Activated B cell treated with CpG ODN at 0.5 μM for 24 hours (primary cell): ENCODE measurements around the gene UBE2N. TPM values are rescaled to one million over a fixed set of nuclear protein-coding genes. Genes with fewer than 3 reads are reported as not detected.
"Not testable (repeated sequence)": the region's sequence is repeated elsewhere in the genome, so short reads cannot be mapped to it uniquely, and the experiment has no call there.

Source experiments
- ATAC-seq: fragments of 200-7000 bp; cut with Tn5 transposase; one replicate; pipeline ENCODE4 v1.10.0; 2021; ENCODE audit warnings: low read depth, mild to moderate bottlenecking, moderate library complexity
- CTCF ChIA-PET: fragments of 350-600 bp; sonication (Branson Sonifier 250); formaldehyde crosslinking; loops from one replicate; lab custom pipeline; 2021; ENCODE audit warnings: antibody characterized with exemption; lab: Charles Lee
- POLR2A ChIA-PET: fragments of 350-600 bp; sonication (Branson Sonifier 250); formaldehyde crosslinking; loops from one replicate; lab custom pipeline; 2021; ENCODE audit warnings: antibody characterized with exemption; lab: Charles Lee
- DNase-seq: peaks from one replicate; pipeline ENCODE4 v3.0.0; 2022
- H3K27ac Mint-ChIP-seq: one replicate; pipeline ENCODE4 v1.8.0; 2020; ENCODE audit warnings: mixed read lengths
- H3K27me3 Mint-ChIP-seq: one replicate; pipeline ENCODE4 v1.8.0; 2021; ENCODE audit warnings: mixed read lengths
- H3K36me3 Mint-ChIP-seq: one replicate; pipeline ENCODE4 v1.8.0; 2021; ENCODE audit warnings: low read depth, mixed read lengths
- H3K4me1 Mint-ChIP-seq: one replicate; pipeline ENCODE4 v1.8.0; 2021; ENCODE audit warnings: mixed read lengths
- H3K4me3 Mint-ChIP-seq: one replicate; pipeline ENCODE4 v1.8.0; 2020; ENCODE audit warnings: mild to moderate bottlenecking, mixed read lengths
- H3K9me3 Mint-ChIP-seq: one replicate; pipeline ENCODE4 v1.8.0; 2020; ENCODE audit warnings: mixed read lengths
- CTCF ChIP-seq: fragments of 200-600 bp; IDR thresholded peaks from one replicate; pipeline ENCODE4 v1.8.0; 2022; ENCODE audit warnings: antibody characterized with exemption, mild to moderate bottlenecking
- intact Hi-C: fragments of 100-400 bp; cut with micrococcal nuclease; formaldehyde crosslinking; loops from one replicate; pipeline ENCODE4 v1.15.1; 2024
- total RNA-seq: library from RNA; stranded (reverse); gene quantifications from 2 replicates; pipeline ENCODE4 v1.2.3, GENCODE V29; 2022

The UBE2N gene
- total RNA-seq, 1 donor from 2014 or later: 152 TPM

GRCh38 chr12:93441081-93441616, 598 bp downstream of the UBE2N start:
- ChIA-PET POLR2A (interaction anchor here (0.6 to 3.2 kb wide), 6 partner anchors 10 to 512 kb away, joined by 3 to 32 read pairs (median 9); partner anchors contain the start of genes EEA1 and MRPL42), CTCF (no interaction called here)
- Mint-ChIP-seq H3K27ac (peak overlapping the region; percentile 92), H3K36me3 (peaks cover 8% of the 10 kb centered on the region), H3K9me3 (no peaks in the 10 kb centered on the region), H3K4me1 (peaks cover 63% of the 10 kb centered on the region), H3K4me3 (peak overlapping the region; percentile 96), H3K27me3 (no peaks in the 10 kb centered on the region)
- TF ChIP-seq CTCF: no peak
- DNase-seq (no peak), ATAC-seq (peak; percentile 2)
- intact Hi-C loops: loop anchor here (1.0 to 10.0 kb wide), 6 partner anchors 236 to 1776 kb away; partner anchors contain the start of genes BTG1, CRADD, EEA1 and FGD6

GRCh38 chr12:93440043-93440835, 1.5 kb downstream of the UBE2N start:
- CTCF ChIA-PET: no interaction called here
- H3K27ac Mint-ChIP-seq: peak overlapping the region; percentile 92
- no peaks in the 10 kb centered on the region for H3K27me3 Mint-ChIP-seq
- no peak for DNase-seq
- H3K4me1 Mint-ChIP-seq: peaks cover 72% of the 10 kb centered on the region
- no peak for TF ChIP-seq CTCF
- peaks cover 8% of the 10 kb centered on the region for H3K36me3 Mint-ChIP-seq
- no peaks in the 10 kb centered on the region for H3K9me3 Mint-ChIP-seq
- ATAC-seq: no peak
- H3K4me3 Mint-ChIP-seq: peak overlapping the region; percentile 96
- POLR2A ChIA-PET: interaction anchor here (0.6 to 3.2 kb wide), 6 partner anchors 9 to 453 kb away, joined by 3 to 32 read pairs (median 4); partner anchors contain the start of gene MRPL42
- intact Hi-C loops: loop anchor here (5.0 to 10.0 kb wide), 4 partner anchors 845 to 1777 kb away; partner anchors contain the start of genes BTG1, FGD6, NDUFA12 and VEZT

GRCh38 chr12:93438266-93439050, 3.3 kb downstream of the UBE2N start:
- intact Hi-C loops: no loop called here
- no peak for DNase-seq
- POLR2A ChIA-PET: interaction anchor here (0.6 to 1.7 kb wide), 7 partner anchors 12 to 1768 kb away, joined by 4 to 12 read pairs (median 4); no protein-coding TSS in a partner anchor
- H3K27me3 Mint-ChIP-seq: no peaks in the 10 kb centered on the region
- H3K4me3 Mint-ChIP-seq: peak overlapping the region; percentile 68
- H3K27ac Mint-ChIP-seq: peak overlapping the region; percentile 88
- peaks cover 8% of the 10 kb centered on the region for H3K36me3 Mint-ChIP-seq
- no peak for ATAC-seq
- CTCF ChIA-PET: interaction anchor here (1.3 to 5.4 kb wide), 2 partner anchors 15 to 18 kb away, joined by 4 to 33 read pairs; no protein-coding TSS in a partner anchor
- no peaks in the 10 kb centered on the region for H3K9me3 Mint-ChIP-seq
- H3K4me1 Mint-ChIP-seq: peaks cover 86% of the 10 kb centered on the region
- no peak for TF ChIP-seq CTCF

GRCh38 chr12:93434256-93434865, 7.4 kb downstream of the UBE2N start:
- intact Hi-C loops: no loop called here
- peak overlapping the region; percentile 63 for H3K4me3 Mint-ChIP-seq
- POLR2A ChIA-PET: interaction anchor here (0.6 to 2.3 kb wide), 6 partner anchors 9 to 520 kb away, joined by 3 to 10 read pairs (median 4); partner anchors contain the start of gene MRPL42

GRCh38 chr12:93432031-93432430, 9.7 kb downstream of the UBE2N start:
- H3K9me3 Mint-ChIP-seq, H3K4me3 Mint-ChIP-seq, H3K36me3 Mint-ChIP-seq, CTCF ChIA-PET, intact Hi-C loops, H3K27me3 Mint-ChIP-seq, H3K27ac Mint-ChIP-seq, DNase-seq, ATAC-seq: not testable (repeated sequence)
- POLR2A ChIA-PET: interaction anchor here (0.6 kb wide), 1 partner anchor 13 kb away, joined by 4 read pairs; no protein-coding TSS in a partner anchor
- H3K4me1 Mint-ChIP-seq: peaks cover 89% of the 10 kb centered on the region

More at GRCh38 chr12:93434256-93434865, 7.4 kb downstream of the UBE2N start:
- Mint-ChIP-seq H3K4me1 (peaks cover 91% of the 10 kb centered on the region), H3K36me3 (peaks cover 5% of the 10 kb centered on the region), H3K27ac (peak overlapping the region; percentile 65), H3K9me3 (no peaks in the 10 kb centered on the region), H3K27me3 (no peaks in the 10 kb centered on the region)
- DNase-seq (no peak), ATAC-seq (no peak)
- TF ChIP-seq CTCF: no peak
- CTCF ChIA-PET: interaction anchor here (5.4 kb wide), 1 partner anchor 14 kb away, joined by 33 read pairs; no protein-coding TSS in a partner anchor
